IPS-NIHi11 (cell line): ENCODE measurements around the gene TMEM170B.
A peak's percentile ranks its signal among the peaks of the same experiment; 100 is the strongest.

Source experiments
- DNase-seq: peaks from one replicate; pipeline ENCODE4 v3.0.0; 2012; ENCODE audit warnings: mixed read lengths, low spot score

The TMEM170B gene

DNA sequence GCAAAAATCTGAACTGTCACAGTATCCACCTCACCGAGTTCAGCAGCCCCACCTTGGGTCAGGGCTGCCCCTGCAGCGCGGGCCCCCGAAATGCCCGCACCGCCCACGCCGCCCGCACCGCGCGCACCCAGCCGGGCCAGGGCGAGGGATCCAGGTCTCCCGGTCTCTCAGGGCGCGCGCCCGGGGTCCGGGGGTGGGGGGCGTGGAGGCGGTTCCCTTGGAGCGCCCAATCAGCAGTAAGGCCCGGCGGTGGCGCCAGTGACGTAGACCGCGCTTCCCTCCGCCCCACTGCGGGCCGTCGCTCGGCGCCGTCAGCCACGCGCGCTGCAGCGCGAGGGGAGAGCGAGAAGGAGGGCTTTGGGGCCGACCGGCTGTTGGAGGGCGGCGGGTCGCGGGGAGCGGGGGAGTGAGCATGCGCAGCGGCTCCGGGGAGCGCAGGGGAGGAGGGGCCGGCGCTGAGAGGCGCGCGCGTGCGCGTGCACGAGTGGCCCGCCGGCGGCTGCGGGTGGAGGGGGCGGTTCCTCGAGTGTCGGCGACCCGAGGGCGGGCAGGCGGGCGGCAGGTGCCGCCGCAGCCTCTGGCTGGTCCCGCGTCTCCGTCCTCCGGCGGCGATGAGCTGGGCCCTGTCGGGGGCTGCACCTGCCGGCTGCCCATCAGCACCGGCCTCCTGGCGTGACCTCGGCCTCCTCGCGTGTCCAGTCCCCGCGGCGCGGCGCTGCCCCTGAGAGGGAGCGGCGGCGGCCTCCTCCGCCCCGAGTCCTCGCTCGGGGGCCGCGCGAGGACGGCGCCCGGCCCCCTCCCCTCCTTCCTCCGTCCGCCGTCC is at the start of gene TMEM170B:
Gene TMEM170B, plus strand, starts transcription at position 521 of the 823 bp plus-strand sequence. CDS start 529 bp downstream, outside the sequence.
- DNase-seq = peak; percentile 97

DNA sequence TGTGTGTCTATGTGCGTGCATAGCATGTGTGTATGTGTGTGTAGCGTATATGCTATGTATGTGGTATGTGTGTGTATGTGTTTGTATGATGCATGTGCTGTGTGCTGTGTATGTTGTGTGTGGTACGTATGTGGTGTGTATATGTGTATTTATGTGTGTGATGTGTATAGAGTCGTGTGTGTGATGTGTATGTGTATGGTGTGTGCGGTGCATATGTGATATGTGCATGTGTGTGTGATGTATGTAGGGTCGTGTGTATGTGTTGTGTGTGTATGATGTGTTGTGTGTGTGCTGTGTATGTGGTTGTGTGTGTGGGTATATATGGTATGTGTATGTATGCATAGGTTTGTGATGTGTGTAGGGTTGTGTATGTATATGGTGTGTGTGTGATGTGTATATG is 46.6 kb upstream of the TMEM170B start:
- DNase-seq = no peak

- no peak for DNase-seq
Measured at GRCh38 chr6:11491596-11492463, 45.7 kb upstream of the TMEM170B start.

DNA sequence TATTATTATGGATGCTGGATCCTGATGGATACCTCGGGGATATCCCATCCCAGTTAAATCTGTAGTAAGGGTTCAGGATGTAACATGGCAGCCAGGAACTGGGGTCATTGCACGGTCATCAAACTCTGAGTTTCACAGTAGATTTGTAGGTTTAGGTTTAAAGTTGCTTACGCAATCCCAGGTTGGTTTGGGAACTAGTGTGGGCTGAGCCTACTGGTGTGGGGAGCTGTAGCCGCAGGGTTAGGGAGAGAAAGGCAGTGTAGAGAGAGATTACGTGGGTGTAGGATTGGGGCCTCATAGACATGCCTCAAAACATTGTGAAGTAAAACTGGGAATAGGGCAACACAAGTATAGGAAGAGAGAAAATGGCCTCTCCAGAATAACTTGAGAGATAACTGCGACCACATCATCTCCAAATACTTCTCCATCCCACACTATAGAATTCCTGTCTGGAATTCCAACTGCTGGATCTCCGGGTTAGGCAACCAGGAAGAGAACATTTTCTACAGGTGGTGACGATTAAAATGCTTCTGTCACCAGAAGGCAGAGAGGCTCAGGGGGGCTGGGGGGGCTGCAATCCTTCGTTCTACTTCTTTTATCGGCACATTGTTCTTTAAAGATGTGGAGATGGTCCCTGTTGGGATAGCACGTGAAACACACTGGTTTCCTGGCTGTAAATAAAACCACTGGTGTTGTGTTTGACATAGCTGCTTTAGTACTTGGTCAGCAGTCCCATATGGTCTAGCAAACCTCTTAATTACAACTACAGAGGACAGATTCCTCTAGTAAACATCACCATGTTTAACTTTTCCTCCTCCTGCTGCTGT is 44.9 kb upstream of the TMEM170B start:
- no peak for DNase-seq

DNA sequence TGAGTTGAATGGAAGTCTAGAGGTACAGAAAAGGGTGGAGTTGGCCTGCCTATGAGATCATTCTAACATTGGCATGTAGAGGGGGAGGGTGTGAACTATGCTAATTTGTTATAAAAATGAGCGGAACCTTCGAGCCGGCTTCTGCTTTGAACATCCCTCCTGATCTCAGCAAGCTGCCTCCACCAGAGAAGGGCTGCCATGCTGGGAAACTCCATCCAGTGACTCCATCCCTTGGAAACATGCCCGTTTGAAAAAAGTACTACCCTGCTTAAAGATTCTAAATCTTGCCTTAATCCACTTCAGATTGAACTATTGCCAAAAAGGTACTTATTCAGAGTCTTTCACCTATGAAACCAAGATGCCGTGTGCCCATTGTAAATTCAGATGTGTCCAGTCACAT is 43.6 kb upstream of the TMEM170B start:
- DNase-seq = no peak

GRCh38 chr6:11494786-11495564 is 42.6 kb upstream of the TMEM170B start:
- no peak for DNase-seq

DNA sequence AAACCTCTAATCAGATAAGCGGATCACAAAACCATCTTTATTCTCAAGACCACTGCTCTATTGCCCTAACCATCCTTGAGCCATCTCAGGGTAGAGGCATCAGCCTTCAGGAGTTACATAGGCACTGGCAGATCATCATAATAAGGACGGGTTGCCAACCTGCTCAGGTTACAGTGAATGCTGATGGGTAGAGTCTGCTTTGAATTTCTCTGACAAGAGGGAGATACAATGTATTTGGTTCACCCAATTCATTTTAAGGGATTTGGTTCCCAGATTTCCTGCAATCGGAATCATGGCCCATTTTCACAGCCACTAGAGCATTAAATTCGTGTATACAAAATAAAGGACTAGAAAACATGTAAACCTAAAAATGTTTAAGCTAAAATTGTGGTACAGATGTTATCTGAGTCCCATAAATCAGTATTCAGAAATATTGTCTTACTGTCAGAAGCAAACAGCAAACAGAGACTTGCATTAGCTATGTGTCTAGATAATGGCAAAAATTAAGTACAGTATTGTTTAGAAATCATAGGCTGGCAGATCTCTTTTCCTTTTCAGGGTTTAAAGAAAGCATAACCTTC is 41.9 kb upstream of the TMEM170B start:
- no peak for DNase-seq

GRCh38 chr6:11496152-11497060 is 41.1 kb upstream of the TMEM170B start:
- DNase-seq = peak; percentile 75

DNA sequence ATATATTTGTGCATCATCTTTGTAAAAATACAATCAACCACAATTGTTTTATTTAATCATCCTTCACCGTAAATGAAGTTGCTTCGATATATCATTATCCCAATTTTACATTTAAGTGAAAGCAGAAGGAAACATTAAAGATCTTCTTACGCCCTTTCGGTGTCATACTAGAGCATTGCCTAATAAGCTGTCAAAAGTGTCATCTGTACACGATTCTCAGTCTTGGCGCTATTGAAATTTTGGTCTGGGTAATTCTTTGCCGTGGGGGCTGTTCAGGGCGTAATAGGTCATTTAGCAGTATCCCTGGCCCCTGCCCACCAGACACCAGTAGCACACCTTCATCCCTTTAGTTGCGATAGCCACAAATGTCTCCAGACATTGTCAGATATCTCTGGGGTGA is 40.4 kb upstream of the TMEM170B start:
- no peak for DNase-seq

GRCh38 chr6:11497881-11498280 is 39.7 kb upstream of the TMEM170B start:
- DNase-seq = no peak

DNA sequence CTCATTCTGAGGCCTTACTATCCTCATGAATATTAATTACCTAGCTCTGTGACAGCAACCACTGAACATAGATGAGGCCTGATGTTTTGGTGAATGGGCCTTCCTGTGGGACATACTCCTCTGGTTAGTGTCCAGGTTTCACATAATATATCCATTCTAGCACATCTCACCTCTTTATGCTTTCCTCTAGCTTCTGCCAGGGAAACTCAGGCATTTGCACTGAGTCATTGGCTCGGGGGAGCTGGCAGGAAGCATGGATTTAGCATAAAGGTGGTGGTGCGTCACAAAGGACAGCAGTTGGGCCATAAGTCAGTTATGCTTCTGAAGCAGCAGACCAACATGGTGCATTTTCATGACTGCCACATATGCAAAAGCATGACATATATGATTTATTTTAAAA is 37.5 kb upstream of the TMEM170B start:
- DNase-seq = no peak

- no peak for DNase-seq
Measured at GRCh38 chr6:11509471-11509870, 28.1 kb upstream of the TMEM170B start.

DNA sequence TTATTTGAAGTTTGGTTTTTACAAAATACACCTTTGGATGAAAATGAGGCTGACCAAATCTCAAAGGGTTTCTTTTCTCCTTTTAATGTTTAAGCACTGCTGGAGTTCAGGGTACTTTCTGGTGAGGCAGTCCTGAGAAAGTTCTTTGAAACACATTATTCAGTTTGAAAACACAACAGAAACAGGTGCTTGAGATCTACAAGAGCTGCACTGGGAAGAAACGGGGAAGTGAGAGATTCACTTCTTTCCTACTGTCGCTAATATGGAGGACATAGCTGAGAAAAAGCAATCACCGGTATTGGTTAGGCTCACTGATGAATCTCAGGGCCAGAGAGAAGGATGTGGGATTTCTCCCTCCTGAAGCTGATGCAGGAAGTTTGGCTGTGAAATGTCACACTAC is 22.9 kb upstream of the TMEM170B start:
- no peak for DNase-seq

DNA sequence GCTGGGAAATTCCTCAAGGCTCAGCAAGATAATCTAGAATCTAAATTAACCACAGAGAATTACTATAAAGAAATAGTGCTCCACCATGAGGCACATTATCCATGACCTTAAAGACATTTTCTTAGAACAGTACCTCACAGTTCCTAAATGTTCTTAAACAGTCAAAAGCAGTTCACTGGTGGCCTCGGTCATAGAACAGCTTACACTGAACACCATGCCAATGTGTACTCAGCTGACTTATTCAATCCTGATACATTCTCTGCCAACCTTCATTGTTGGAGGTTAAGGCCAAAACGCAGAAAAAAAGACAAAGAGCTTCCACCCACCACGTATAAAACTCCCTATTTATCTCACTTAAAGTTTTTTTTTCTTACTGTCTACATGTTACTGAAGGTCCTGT is 21.8 kb upstream of the TMEM170B start:
- DNase-seq = no peak

GRCh38 chr6:11522812-11523605 is 14.5 kb upstream of the TMEM170B start:
- no peak for DNase-seq

GRCh38 chr6:11525468-11526155 is 11.9 kb upstream of the TMEM170B start:
- DNase-seq = no peak

GRCh38 chr6:11526156-11526505 is 11.4 kb upstream of the TMEM170B start:
- no peak for DNase-seq

DNA sequence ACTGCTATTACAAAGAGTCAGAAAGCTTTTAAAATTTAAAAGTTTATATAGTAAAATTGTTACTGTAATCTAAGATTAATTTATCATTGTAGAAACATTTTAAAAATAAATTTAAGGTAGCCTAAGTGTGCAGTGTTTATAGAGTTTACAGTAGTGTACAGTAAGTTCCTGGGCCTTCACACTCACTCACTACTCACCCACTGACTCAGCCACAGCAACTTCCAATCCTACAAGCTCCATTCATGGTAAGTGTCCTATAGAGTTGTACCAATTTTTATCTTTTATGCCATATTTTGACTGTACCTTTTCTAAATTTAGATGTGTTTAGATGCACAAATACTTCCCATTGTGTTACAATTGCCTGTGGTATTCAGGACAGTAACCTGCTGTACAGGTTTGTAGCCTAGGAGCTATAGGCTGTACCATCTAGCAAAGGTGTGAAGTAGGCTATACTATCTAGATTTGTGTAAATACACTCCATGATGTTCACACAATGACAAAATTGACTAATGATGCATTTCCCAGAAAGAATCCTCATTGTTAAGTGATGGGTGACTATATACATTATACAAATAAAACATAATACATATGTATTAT is 10.2 kb upstream of the TMEM170B start:
- no peak for DNase-seq
